HCT116 (cell line): ENCODE data around the gene TMEM38A. TPM values are rescaled to one million over a fixed set of nuclear protein-coding genes. Genes with fewer than 3 reads are reported as not detected.

Source experiments
- ATAC-seq: fragments of 200-7000 bp; cut with Tn5 transposase; 2 replicates; pipeline ENCODE4 v1.9.1; 2020; ENCODE audit warnings: mild to moderate bottlenecking, moderate library complexity
- BruUV-seq: library from RNA; stranded (reverse); fragments of 400-500 nt; replicated peaks from 2 replicates; lab custom pipeline; 2021; lab: Mats Ljungman, UMichigan
- CTCF ChIA-PET: fragments of 300-600 bp; sonication (Branson Sonifier 250); formaldehyde crosslinking; loops from one replicate; lab custom pipeline; 2021; ENCODE audit warnings: antibody characterized with exemption; lab: Charles Lee
- POLR2A ChIA-PET: fragments of 300-600, 350-600 bp; sonication (Branson Sonifier 250); formaldehyde crosslinking; loops from one replicate; lab custom pipeline; 2021; ENCODE audit warnings: antibody characterized with exemption; lab: Charles Lee
- RAD21 ChIA-PET, 2 experiments: fragments of 300-600 bp; sonication (Branson Sonifier 250); formaldehyde crosslinking; loops; one replicate each; lab custom pipeline; 2023; ENCODE audit warnings: low total read pairs in 2 of 2; ENCODE audit not compliant: uncharacterized antibody in 2 of 2, unreplicated experiment in 2 of 2, low non-redundant PET in 1 of 2; lab: Charles Lee
- DNase-seq: peaks from one replicate; pipeline ENCODE4 v3.0.0-alpha.2; 2010; ENCODE audit warnings: low read depth, low spot score
- H2AFZ ChIP-seq: fragments of 200-600 bp; shearing (Covaris generic), sonication (generic); 2 replicates; pipeline ENCODE4 v1.6.1; 2017; ENCODE audit warnings: low read depth, mixed run types, mixed read lengths, antibody characterized with exemption, low read length; ENCODE audit not compliant: poor library complexity, severe bottlenecking
- H3K27ac ChIP-seq: 2 replicates; pipeline ENCODE4 v1.5.1; 2012; ENCODE audit warnings: low read depth, low read length
- H3K27me3 ChIP-seq: fragments of 200-600 bp; sonication (generic); 2 replicates; pipeline ENCODE4 v1.6.1; 2016; ENCODE audit warnings: mixed run types, low read length, mixed read lengths; ENCODE audit not compliant: insufficient read depth
- H3K36me3 ChIP-seq, 2 experiments: fragments of 200-500 bp in 1 of 2; fragments of 200-600 bp in 1 of 2; sonication (Bioruptor generic) in 1 of 2; sonication (generic) in 1 of 2; 2 replicates each; pipeline versions ENCODE4 v1.5.1 to v1.6.1; 2014 to 2016; ENCODE audit warnings: low read length in 2 of 2, inconsistent platforms in 1 of 2, mixed read lengths in 1 of 2, mixed run types in 1 of 2; ENCODE audit not compliant: insufficient read depth in 2 of 2, control insufficient read depth in 1 of 2
- H3K4me1 ChIP-seq, 2 experiments: fragments of 200-600 bp in 1 of 2; sonication (generic) in 1 of 2; 2 replicates each; pipeline versions ENCODE4 v1.5.1 to v1.6.1; 2012 to 2017; ENCODE audit warnings: low read length in 2 of 2, inconsistent platforms in 1 of 2, mild to moderate bottlenecking in 1 of 2, mixed read lengths in 1 of 2, mixed run types in 1 of 2, moderate library complexity in 1 of 2; ENCODE audit not compliant: insufficient read depth in 2 of 2, control insufficient read depth in 1 of 2
- H3K4me2 ChIP-seq: fragments of 200-600 bp; sonication (generic); 2 replicates; pipeline ENCODE4 v1.6.1; 2017; ENCODE audit warnings: mixed run types, low read length, mixed read lengths
- H3K4me3 ChIP-seq, 2 experiments: fragments of 200-600 bp in 1 of 2; sonication (generic) in 1 of 2; replicated peaks in 1 of 2; 2 replicates each; pipeline ENCODE4 v1.5.1; 2011 to 2016; ENCODE audit warnings: low read length in 2 of 2, control low read depth in 1 of 2, low read depth in 1 of 2, mild to moderate bottlenecking in 1 of 2, mixed read lengths in 1 of 2, mixed run types in 1 of 2
- H3K79me2 ChIP-seq: fragments of 200-600 bp; sonication (generic); 2 replicates; pipeline ENCODE4 v1.6.1; 2017; ENCODE audit warnings: mild to moderate bottlenecking, mixed run types, low read length, moderate library complexity, mixed read lengths; ENCODE audit not compliant: insufficient read depth
- H3K9ac ChIP-seq: fragments of 200-600 bp; sonication (generic); 2 replicates; pipeline ENCODE4 v1.6.1; 2016; ENCODE audit warnings: low read length, mixed read lengths
- H3K9me2 ChIP-seq: fragments of 200-600 bp; sonication (generic), shearing (Covaris generic); 2 replicates; pipeline ENCODE4 v1.6.1; 2017; ENCODE audit warnings: mixed run types, mild to moderate bottlenecking, moderate library complexity; ENCODE audit not compliant: insufficient read depth
- H3K9me3 ChIP-seq, 2 experiments: fragments of 200-500 bp in 1 of 2; fragments of 200-600 bp in 1 of 2; sonication (Bioruptor generic) in 1 of 2; sonication (generic) in 1 of 2; 2 replicates each; pipeline ENCODE4 v1.6.1; 2014 to 2017; ENCODE audit warnings: low read length in 2 of 2, mixed read lengths in 2 of 2, inconsistent platforms in 1 of 2, low read depth in 1 of 2, mild to moderate bottlenecking in 1 of 2, mixed run types in 1 of 2, moderate library complexity in 1 of 2; ENCODE audit not compliant: control insufficient read depth in 1 of 2, insufficient read depth in 1 of 2
- H4K20me1 ChIP-seq: fragments of 200-600 bp; sonication (generic), shearing (Covaris generic); 2 replicates; pipeline ENCODE4 v1.6.1; 2017; ENCODE audit warnings: mixed run types, mild to moderate bottlenecking, moderate library complexity; ENCODE audit not compliant: insufficient read depth
- CBX3 ChIP-seq: IDR thresholded peaks from 2 replicates; pipeline ENCODE4 v1.6.1; 2012; ENCODE audit warnings: low read depth
- CEBPB ChIP-seq: IDR thresholded peaks from 2 replicates; pipeline ENCODE4 v1.6.1; 2012; ENCODE audit warnings: low read depth
- EZH2 ChIP-seq: fragments of 200-600 bp; sonication (generic); IDR thresholded peaks from 2 replicates; pipeline ENCODE4 v1.6.1; 2017; ENCODE audit warnings: antibody characterized with exemption, mixed run types
- FOSL1 ChIP-seq: IDR thresholded peaks from 2 replicates; pipeline ENCODE4 v1.6.1; 2012; ENCODE audit warnings: low read depth
- JUND ChIP-seq: IDR thresholded peaks from 2 replicates; pipeline ENCODE4 v1.6.1; 2012
- MAX ChIP-seq: IDR thresholded peaks from 2 replicates; pipeline ENCODE4 v1.6.1; 2012
- POLR2A ChIP-seq: IDR thresholded peaks from 2 replicates; pipeline ENCODE4 v1.7.0; 2011; ENCODE audit warnings: borderline replicate concordance; ENCODE audit not compliant: insufficient read depth, insufficient read length; ENCODE audit errors: extremely low read depth
- POLR2AphosphoS5 ChIP-seq: IDR thresholded peaks from 2 replicates; pipeline ENCODE4 v1.6.1; 2011; ENCODE audit warnings: mild to moderate bottlenecking, low read depth, low read length, moderate library complexity
- SP1 ChIP-seq: IDR thresholded peaks from 2 replicates; pipeline ENCODE4 v1.6.1; 2012; ENCODE audit warnings: low read depth
- TCF7L2 ChIP-seq: IDR thresholded peaks from 2 replicates; pipeline ENCODE4 v1.7.0; 2011; ENCODE audit warnings: borderline replicate concordance, inconsistent platforms; ENCODE audit not compliant: insufficient read depth, insufficient read length; ENCODE audit errors: extremely low read depth
- YY1 ChIP-seq: IDR thresholded peaks from 2 replicates; pipeline ENCODE4 v1.6.1; 2011; ENCODE audit warnings: low read length, low read depth, moderate library complexity, mild to moderate bottlenecking; ENCODE audit not compliant: insufficient replicate concordance; ENCODE audit errors: extremely low read depth
- ZBTB33 ChIP-seq: IDR thresholded peaks from 2 replicates; pipeline ENCODE4 v1.6.1; 2011; ENCODE audit warnings: mild to moderate bottlenecking, low read length, moderate library complexity; ENCODE audit not compliant: insufficient replicate concordance; ENCODE audit errors: extremely low read depth
- ZFX ChIP-seq: fragments of 450-650 bp; IDR thresholded peaks from 2 replicates; pipeline ENCODE4 v1.6.1; 2017
- ZNF274 ChIP-seq: fragments of 200-500 bp; sonication (Bioruptor generic); IDR thresholded peaks from 2 replicates; pipeline ENCODE4 v1.6.1; 2014; ENCODE audit warnings: mild to moderate bottlenecking, low read depth, low read length, inconsistent platforms
- intact Hi-C: fragments of 100-400 bp; cut with micrococcal nuclease; formaldehyde crosslinking; loops from 2 replicates; pipeline ENCODE4 v1.10.0; 2022
- total RNA-seq: library from RNA; stranded (reverse); gene quantifications from one replicate; pipeline ENCODE4 v1.2.1, GENCODE V29; 2021; ENCODE audit not compliant: unreplicated experiment
- TF ChIP-seq, protein P1 (sequence below), 3 experiments: fragments of 200-600 bp in 1 of 3; sonication (generic) in 1 of 3; IDR thresholded peaks in 2 of 3; conservative IDR thresholded peaks in 1 of 3; 2 replicates each; pipeline ENCODE4 v1.5.1; 2012 to 2017; ENCODE audit warnings: low read depth in 2 of 3, low read length in 2 of 3, antibody characterized with exemption in 1 of 3, borderline replicate concordance in 1 of 3, control low read depth in 1 of 3, mild to moderate bottlenecking in 1 of 3, mixed read lengths in 1 of 3, mixed run types in 1 of 3, moderate library complexity in 1 of 3; ENCODE audit not compliant: insufficient read depth in 1 of 3
- TF ChIP-seq, protein P2 (sequence below): IDR thresholded peaks from 2 replicates; pipeline ENCODE4 v1.6.1; 2012

TMEM38A gene
- total RNA-seq, 1 experiment from 2014 or later, result 9.0 TPM

DNA sequence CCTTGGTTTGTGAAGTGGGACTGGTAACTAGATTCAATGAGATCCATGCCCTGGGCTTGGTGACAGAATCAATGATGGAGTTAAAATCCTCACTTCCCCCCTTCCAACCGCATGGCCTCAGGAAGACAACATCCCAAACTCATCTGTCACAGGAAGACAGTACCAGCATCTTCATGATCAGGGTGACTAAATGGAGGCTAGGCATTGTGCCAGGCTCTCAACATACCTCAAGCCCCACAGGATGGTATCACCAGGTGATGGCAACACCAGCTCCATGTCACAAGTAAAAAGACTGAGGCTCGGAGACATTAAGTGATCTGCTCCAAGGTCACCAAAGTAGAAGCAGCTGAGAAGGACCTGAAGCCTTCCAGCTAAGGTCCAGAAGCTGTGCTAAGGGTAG lies 47.1 kb upstream of the TMEM38A start (continued):
- TF ChIP-seq POLR2AphosphoS5 (no peak), CBX3 (no peak), EZH2 (no peak)
- TF ChIP-seq, protein P1, sequence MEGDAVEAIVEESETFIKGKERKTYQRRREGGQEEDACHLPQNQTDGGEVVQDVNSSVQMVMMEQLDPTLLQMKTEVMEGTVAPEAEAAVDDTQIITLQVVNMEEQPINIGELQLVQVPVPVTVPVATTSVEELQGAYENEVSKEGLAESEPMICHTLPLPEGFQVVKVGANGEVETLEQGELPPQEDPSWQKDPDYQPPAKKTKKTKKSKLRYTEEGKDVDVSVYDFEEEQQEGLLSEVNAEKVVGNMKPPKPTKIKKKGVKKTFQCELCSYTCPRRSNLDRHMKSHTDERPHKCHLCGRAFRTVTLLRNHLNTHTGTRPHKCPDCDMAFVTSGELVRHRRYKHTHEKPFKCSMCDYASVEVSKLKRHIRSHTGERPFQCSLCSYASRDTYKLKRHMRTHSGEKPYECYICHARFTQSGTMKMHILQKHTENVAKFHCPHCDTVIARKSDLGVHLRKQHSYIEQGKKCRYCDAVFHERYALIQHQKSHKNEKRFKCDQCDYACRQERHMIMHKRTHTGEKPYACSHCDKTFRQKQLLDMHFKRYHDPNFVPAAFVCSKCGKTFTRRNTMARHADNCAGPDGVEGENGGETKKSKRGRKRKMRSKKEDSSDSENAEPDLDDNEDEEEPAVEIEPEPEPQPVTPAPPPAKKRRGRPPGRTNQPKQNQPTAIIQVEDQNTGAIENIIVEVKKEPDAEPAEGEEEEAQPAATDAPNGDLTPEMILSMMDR (IDR thresholded peaks at IDR 0.05 in 2 of 3, conservative IDR thresholded peaks at IDR 0.05 in 1 of 3; ENCODE audit: borderline replicate concordance in 1 of 3, insufficient read depth in 1 of 3, low read depth in 2 of 3, low read length in 2 of 3), result no peak

- Histone ChIP-seq H3K9me2 (no peaks in the 10 kb centered on the region), H3K9ac (no peak overlapping the region), H2AFZ (no peak overlapping the region), H4K20me1 (peaks cover 20% of the 10 kb centered on the region; the same call in 1 of the 2 replicates), H3K79me2 (peaks cover 99% of the 10 kb centered on the region), H3K9me3 (no peaks in the 10 kb centered on the region), H3K4me3 (no peak overlapping the region), H3K4me2 (no peak overlapping the region), H3K36me3 (no peaks in the 10 kb centered on the region), H3K27me3 (no peaks in the 10 kb centered on the region), H3K27ac (no peak overlapping the region), H3K4me1 (peaks cover 0 to 23% of the 10 kb centered on the region in 2 experiments; a peak in 1 of 4 replicates)
- intact Hi-C loops, result no loop called here
- ChIA-PET RAD21 (no interaction called here), POLR2A (no interaction called here), CTCF (no interaction called here)
- no peak for ATAC-seq
- TF ChIP-seq JUND, result no peak
- TF ChIP-seq POLR2A, result no peak
- no peak for TF ChIP-seq ZBTB33
- TF ChIP-seq CEBPB, result no peak
- no peak for TF ChIP-seq MAX
- TF ChIP-seq TCF7L2, result no peak
- TF ChIP-seq FOSL1, result no peak
- no peak for TF ChIP-seq ZFX
- TF ChIP-seq, protein P2, sequence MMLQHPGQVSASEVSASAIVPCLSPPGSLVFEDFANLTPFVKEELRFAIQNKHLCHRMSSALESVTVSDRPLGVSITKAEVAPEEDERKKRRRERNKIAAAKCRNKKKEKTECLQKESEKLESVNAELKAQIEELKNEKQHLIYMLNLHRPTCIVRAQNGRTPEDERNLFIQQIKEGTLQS, result no peak
- no peak for TF ChIP-seq YY1
- TF ChIP-seq SP1, result no peak
- TF ChIP-seq ZNF274, result no peak
- DNase-seq, result no peak
- BruUV-seq, result no TSS peak
Observed at GRCh38 chr19:16614941-16615340, 46.0 kb upstream of the TMEM38A start.
